BLaER1 treated with 17β-estradiol and CSF1 and Interleukin-3, amounts not matched to agents 10 nM and 100 nM (cell line): Measurements from ENCODE around the gene CLIC6.

ENCODE experiments used
- H3K27ac ChIP-seq, 11 experiments: shearing (Covaris generic); formaldehyde crosslinking; 2 replicates each; pipeline ENCODE4 v1.8.1; 2022
- H3K27me3 ChIP-seq, 11 experiments: shearing (Covaris generic); formaldehyde crosslinking; 2 replicates each; pipeline ENCODE4 v1.8.1; 2022
- H3K36me3 ChIP-seq, 11 experiments: shearing (Covaris generic); formaldehyde crosslinking; 2 replicates each; pipeline ENCODE4 v1.8.1; 2022
- H3K4me1 ChIP-seq, 10 experiments: shearing (Covaris generic); formaldehyde crosslinking; 2 replicates each; pipeline ENCODE4 v1.8.1; 2022
- H3K4me2 ChIP-seq, 11 experiments: shearing (Covaris generic); formaldehyde crosslinking; 2 replicates each; pipeline ENCODE4 v1.8.1; 2022
- H3K4me3 ChIP-seq, 10 experiments: shearing (Covaris generic); formaldehyde crosslinking; 2 replicates each; pipeline ENCODE4 v1.8.1; 2022
- H3K9ac ChIP-seq, 11 experiments: shearing (Covaris generic); formaldehyde crosslinking; 2 replicates each; pipeline ENCODE4 v1.8.1; 2022
- H3K9me3 ChIP-seq, 11 experiments: shearing (Covaris generic); formaldehyde crosslinking; replicated peaks in 1 of 11; 2 replicates each; pipeline ENCODE4 v1.8.1; 2022
- H4K20me1 ChIP-seq, 11 experiments: shearing (Covaris generic); formaldehyde crosslinking; 2 replicates each; pipeline ENCODE4 v1.8.1; 2022
- Cebpa-rat ChIP-seq, 11 experiments: shearing (Covaris generic); IDR thresholded peaks; 2 replicates each; pipeline ENCODE4 v1.8.1; 2022

Gene CLIC6

DNA sequence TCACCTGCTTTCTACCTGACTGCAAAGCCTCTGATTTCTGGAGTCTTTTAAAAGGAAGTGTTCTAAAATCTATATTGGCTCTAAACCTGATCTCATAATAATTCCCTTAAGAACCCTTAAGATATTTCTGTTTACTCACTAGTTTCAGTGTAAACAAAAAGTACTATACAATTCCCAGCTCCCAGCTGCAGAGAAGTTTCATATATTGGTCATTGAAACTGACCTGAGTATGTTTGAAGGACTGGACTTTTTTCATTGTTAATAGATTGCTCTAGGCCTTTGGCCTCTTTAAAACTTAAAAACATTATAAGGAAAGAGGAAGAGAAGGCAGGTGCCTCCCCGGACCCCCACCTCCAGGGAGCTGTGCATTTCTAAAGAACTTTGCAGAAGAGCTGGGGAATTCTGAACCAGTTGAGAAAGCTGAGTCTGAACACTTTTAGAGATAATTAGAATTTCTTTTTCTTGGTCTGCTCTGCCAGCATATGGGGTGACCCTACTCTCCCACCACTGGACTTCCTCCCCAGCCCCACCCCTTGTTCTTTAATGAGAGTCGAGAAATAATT lies 23.7 kb downstream of the CLIC6 start:
- Histone ChIP-seq H3K9me3 (peaks cover 0 to 12% (median 8%) of the 10 kb centered on the region in 11 experiments; a peak in 7 of 22 replicates), H3K27me3 (no peaks in the 10 kb centered on the region), H3K4me3 (no peak overlapping the region), H4K20me1 (no peaks in the 10 kb centered on the region; a peak in 1 of 22 replicates), H3K9ac (no peak overlapping the region), H3K4me2 (no peak overlapping the region), H3K4me1 (peaks cover 0 to 11% (median 0%) of the 10 kb centered on the region in 10 experiments; a peak in 2 of 20 replicates), H3K27ac (no peak overlapping the region), H3K36me3 (no peaks in the 10 kb centered on the region)
- no peak for TF ChIP-seq Cebpa-rat (IDR thresholded peaks at IDR 0.05)

DNA sequence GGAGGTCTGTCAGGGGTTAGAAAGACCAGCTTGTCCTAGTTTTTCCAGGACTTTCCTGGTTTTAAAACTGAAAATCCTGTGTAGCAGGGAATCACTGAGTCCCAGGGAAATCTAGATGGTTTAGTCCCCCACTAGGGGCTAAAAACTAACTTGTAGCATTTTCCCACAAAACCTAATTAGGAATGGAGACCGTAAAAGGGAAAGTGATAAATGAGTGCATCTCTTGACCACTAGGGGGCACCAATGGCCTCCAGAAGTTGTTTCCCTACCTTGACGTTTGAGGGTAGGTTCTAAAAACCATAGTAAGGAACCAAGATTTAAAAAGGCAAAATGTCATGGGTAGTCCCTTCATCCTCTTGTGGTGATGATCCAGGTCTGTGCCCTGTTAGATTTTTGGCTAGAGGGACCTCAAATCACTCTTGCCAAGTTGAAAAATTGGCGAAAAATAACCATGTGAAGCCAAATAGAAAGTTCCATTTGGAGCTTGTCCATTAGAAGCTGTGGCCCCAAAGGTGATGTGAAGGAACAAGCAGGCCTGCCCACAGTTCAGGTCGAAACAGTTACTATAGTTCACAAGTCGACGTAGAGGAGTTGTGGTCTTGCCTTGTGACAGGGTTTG lies 24.5 kb downstream of the CLIC6 start:
- Histone ChIP-seq H3K27me3 (no peaks in the 10 kb centered on the region), H3K4me3 (no peak overlapping the region), H3K36me3 (no peaks in the 10 kb centered on the region), H3K9ac (no peak overlapping the region), H3K4me1 (peaks cover 0 to 11% (median 0%) of the 10 kb centered on the region in 10 experiments; a peak in 2 of 20 replicates), H3K27ac (no peak overlapping the region), H4K20me1 (no peaks in the 10 kb centered on the region; a peak in 1 of 22 replicates), H3K9me3 (peaks cover 0 to 12% (median 8%) of the 10 kb centered on the region in 11 experiments; a peak in 7 of 22 replicates), H3K4me2 (no peak overlapping the region)
- no peak for TF ChIP-seq Cebpa-rat (IDR thresholded peaks at IDR 0.05)

DNA sequence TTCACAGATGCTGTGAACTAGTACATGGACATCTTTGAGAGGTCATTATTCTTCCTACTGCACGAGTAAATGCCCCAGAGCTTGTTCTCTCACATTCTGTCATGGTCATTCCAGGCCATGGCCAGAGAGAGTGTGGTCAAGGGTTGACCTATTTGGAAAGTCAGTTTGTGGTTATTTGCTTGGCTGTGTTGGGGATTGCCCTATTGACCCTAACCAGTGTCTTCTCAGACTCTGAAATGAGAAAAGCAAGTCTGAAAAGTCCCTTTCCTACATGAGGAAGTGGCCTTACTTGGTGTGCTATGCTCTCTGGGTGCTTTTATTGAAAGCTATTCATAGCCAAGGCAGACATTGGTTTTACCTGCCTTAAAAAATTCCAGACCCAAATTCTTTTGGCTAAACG lies 26.6 kb downstream of the CLIC6 start:
- no peak overlapping the region for H3K4me3 ChIP-seq
- no peaks in the 10 kb centered on the region for H4K20me1 ChIP-seq
- H3K4me1 ChIP-seq = peaks cover 0 to 11% (median 0%) of the 10 kb centered on the region in 10 experiments; a peak in 2 of 20 replicates
- H3K27me3 ChIP-seq = no peaks in the 10 kb centered on the region
- H3K9me3 ChIP-seq = peaks cover 0 to 12% (median 8%) of the 10 kb centered on the region in 11 experiments; a peak in 7 of 22 replicates
- H3K36me3 ChIP-seq = no peaks in the 10 kb centered on the region
- no peak for TF ChIP-seq Cebpa-rat (IDR thresholded peaks at IDR 0.05)
- no peak overlapping the region for H3K27ac ChIP-seq
- H3K4me2 ChIP-seq = peak overlapping the region in 1 of 11 experiments; percentile 38; a peak in 1 of 22 replicates
- H3K9ac ChIP-seq = no peak overlapping the region

DNA sequence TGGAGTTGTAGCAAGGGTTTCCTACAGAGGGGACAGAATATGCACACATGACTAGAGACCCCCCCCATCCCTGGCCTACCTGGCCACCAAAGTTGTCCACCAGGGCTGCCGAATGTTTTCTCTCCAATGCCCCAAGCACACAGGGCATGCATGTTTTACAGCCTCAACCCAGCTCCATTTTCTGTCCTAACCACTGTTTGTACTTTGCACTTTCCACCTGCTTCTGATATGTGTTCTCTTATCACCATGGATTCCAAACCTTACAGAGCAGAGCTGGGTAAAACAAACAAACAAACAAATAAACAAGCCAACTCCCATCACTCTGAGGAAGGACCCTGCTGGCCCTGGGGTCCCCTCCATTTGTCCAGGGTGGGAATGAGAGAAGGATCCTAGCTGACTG lies 27.3 kb downstream of the CLIC6 start:
- no peaks in the 10 kb centered on the region for H3K27me3 ChIP-seq
- TF ChIP-seq Cebpa-rat (IDR thresholded peaks at IDR 0.05) = no peak
- no peak overlapping the region for H3K9ac ChIP-seq

DNA sequence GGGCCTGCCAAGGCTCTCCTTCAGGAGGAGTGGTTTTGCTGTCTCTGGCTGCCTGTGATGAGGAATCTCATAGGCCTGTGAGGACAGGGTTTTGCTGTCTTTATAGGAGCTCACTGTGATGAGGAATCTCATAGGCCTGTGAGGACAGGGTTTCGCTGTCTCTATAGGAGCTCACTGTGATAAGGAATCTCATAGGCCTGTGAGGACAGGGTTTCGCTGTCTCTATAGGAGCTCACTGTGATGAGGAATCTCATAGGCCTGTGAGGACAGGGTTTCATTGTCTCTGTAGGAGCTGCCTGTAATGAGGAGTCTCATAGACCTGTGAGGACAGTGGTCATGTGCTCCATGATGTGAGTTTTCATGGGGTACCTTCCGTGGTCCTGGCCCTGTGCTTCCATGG lies 29.0 kb downstream of the CLIC6 start:
- H3K9me3 ChIP-seq = peaks cover 0 to 12% (median 8%) of the 10 kb centered on the region in 11 experiments; a peak in 7 of 22 replicates

More for the DNA sequence above, 27.3 kb downstream of the CLIC6 start:
- H3K9me3 ChIP-seq = peaks cover 0 to 12% (median 8%) of the 10 kb centered on the region in 11 experiments; a peak in 7 of 22 replicates
- peak overlapping the region in 1 of 11 experiments; percentile 38; a peak in 1 of 22 replicates for H3K4me2 ChIP-seq
- H3K36me3 ChIP-seq = no peaks in the 10 kb centered on the region
- H3K4me3 ChIP-seq = no peak overlapping the region
- no peak overlapping the region for H3K27ac ChIP-seq
- no peaks in the 10 kb centered on the region for H4K20me1 ChIP-seq
- peaks cover 0 to 11% (median 0%) of the 10 kb centered on the region in 10 experiments; a peak in 2 of 20 replicates for H3K4me1 ChIP-seq

DNA sequence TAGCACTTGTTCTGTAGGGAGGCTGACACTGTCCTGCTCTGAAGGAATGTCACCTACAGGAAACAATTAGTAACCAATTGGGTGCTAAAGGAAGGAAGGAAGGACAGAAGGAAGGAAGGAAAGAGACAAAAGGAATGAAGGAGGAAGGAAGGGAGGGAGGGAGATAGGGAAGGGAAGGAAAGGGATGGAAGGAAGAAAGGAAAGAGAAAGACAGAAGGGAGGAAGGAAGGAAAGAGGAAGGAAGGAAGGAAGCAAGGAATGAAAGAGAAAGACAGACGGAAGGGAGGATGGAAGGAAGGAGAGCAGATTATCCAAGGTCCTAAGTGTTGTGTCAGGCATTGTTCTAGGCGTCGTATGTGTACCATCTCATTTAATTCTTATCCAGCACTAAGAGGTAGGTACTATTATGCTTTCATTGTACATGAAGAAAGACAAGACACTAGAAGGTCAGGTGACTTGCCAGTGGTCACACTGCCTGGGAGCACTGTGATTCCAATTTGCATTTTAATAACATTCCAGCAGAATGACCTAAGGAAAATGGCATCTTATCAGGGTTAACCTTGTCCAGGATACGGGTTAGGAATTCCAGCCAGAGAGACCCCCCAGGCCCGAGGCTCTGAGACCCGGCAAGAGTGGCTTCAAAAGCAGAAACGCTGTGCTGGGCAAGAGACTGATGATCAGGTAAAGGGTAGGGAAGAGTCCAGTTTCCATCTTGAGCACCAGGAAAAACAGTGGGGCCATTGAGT lies 29.6 kb downstream of the CLIC6 start:
- Histone ChIP-seq H3K9ac (no peak overlapping the region), H4K20me1 (no peaks in the 10 kb centered on the region), H3K27me3 (no peaks in the 10 kb centered on the region), H3K4me3 (no peak overlapping the region), H3K4me1 (peaks cover 0 to 11% (median 0%) of the 10 kb centered on the region in 10 experiments; a peak in 2 of 20 replicates), H3K4me2 (no peak overlapping the region), H3K9me3 (peaks cover 0 to 12% (median 8%) of the 10 kb centered on the region in 11 experiments; a peak in 7 of 22 replicates), H3K36me3 (no peaks in the 10 kb centered on the region), H3K27ac (no peak overlapping the region)
- TF ChIP-seq Cebpa-rat (IDR thresholded peaks at IDR 0.05) = no peak

More for the DNA sequence above, 29.0 kb downstream of the CLIC6 start:
- Histone ChIP-seq H3K4me2 (no peak overlapping the region), H3K27me3 (no peaks in the 10 kb centered on the region), H3K4me3 (no peak overlapping the region), H3K4me1 (peaks cover 0 to 11% (median 0%) of the 10 kb centered on the region in 10 experiments; a peak in 2 of 20 replicates), H3K27ac (no peak overlapping the region), H4K20me1 (no peaks in the 10 kb centered on the region), H3K36me3 (no peaks in the 10 kb centered on the region), H3K9ac (no peak overlapping the region)
- no peak for TF ChIP-seq Cebpa-rat (IDR thresholded peaks at IDR 0.05)

DNA sequence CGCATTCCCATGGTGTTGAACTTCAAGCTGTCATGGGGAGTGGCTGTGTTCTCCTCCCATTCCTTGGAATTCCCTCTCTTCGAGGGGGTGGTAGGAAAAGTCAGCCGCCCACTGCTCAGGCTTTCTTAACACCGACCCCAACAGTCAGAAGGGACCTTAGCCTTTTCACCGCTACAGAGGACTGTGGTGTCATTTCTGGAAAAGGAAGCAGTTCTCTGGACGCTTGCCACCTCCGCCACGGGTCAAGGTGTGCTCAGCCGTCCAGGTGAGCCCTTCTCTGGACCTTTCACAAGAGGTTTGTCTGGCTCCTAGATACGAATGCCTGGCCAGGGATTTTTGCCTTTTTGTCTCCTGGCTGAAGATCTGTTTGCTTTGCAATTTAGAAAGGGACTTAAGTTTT lies 31.8 kb downstream of the CLIC6 start:
- Histone ChIP-seq H3K9me3 (no peaks in the 10 kb centered on the region), H3K27me3 (no peaks in the 10 kb centered on the region), H3K4me1 (peaks cover 0 to 4% (median 0%) of the 10 kb centered on the region in 10 experiments; a peak in 2 of 20 replicates), H3K4me2 (no peak overlapping the region), H3K4me3 (no peak overlapping the region), H3K9ac (no peak overlapping the region), H3K27ac (no peak overlapping the region), H3K36me3 (no peaks in the 10 kb centered on the region), H4K20me1 (no peaks in the 10 kb centered on the region)
- no peak for TF ChIP-seq Cebpa-rat (IDR thresholded peaks at IDR 0.05)

DNA sequence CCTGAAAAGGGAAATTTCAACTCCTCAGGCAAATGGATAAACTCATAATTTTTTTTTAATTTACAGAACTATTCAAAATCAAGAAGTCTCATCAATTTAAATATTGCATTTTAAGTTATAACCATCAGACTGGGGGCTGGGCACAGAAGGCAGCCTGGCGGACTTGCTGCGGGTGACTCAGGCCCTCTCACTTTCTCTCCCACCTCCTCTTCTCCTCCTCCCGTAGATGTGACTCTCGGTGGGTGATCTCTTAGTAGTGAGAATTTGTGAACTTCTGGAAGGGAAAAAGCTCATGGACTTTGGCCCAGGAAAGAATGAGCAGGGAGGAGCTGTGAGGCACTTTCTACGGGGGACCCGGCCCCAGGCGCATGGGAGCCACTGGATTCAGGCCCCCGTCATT lies 32.9 kb downstream of the CLIC6 start:
- H3K9me3 ChIP-seq = no peaks in the 10 kb centered on the region
- H3K4me1 ChIP-seq = no peaks in the 10 kb centered on the region
- H3K4me2 ChIP-seq = no peak overlapping the region
- H4K20me1 ChIP-seq = no peaks in the 10 kb centered on the region
- no peaks in the 10 kb centered on the region for H3K27me3 ChIP-seq
- no peak overlapping the region for H3K9ac ChIP-seq
- H3K4me3 ChIP-seq = no peak overlapping the region
- no peaks in the 10 kb centered on the region for H3K36me3 ChIP-seq
- TF ChIP-seq Cebpa-rat (IDR thresholded peaks at IDR 0.05) = no peak
- H3K27ac ChIP-seq = no peak overlapping the region
